DND-41 (cell line): ENCODE measurements around the gene PTPRG.

ENCODE experiments used
- EZH2 ChIP-seq: IDR thresholded peaks from 3 replicates; pipeline ENCODE4 v1.6.1; 2012; ENCODE audit warnings: borderline replicate concordance, low read depth, mild to moderate bottlenecking, moderate library complexity, low read length, inconsistent platforms; ENCODE audit not compliant: severe bottlenecking
- TF ChIP-seq, protein P1 (sequence below): IDR thresholded peaks from 2 replicates; pipeline ENCODE4 v1.5.1; 2012; ENCODE audit warnings: borderline replicate concordance, low read length, moderate library complexity, mild to moderate bottlenecking; ENCODE audit not compliant: poor library complexity, severe bottlenecking; ENCODE audit errors: extremely low read depth

DNA sequence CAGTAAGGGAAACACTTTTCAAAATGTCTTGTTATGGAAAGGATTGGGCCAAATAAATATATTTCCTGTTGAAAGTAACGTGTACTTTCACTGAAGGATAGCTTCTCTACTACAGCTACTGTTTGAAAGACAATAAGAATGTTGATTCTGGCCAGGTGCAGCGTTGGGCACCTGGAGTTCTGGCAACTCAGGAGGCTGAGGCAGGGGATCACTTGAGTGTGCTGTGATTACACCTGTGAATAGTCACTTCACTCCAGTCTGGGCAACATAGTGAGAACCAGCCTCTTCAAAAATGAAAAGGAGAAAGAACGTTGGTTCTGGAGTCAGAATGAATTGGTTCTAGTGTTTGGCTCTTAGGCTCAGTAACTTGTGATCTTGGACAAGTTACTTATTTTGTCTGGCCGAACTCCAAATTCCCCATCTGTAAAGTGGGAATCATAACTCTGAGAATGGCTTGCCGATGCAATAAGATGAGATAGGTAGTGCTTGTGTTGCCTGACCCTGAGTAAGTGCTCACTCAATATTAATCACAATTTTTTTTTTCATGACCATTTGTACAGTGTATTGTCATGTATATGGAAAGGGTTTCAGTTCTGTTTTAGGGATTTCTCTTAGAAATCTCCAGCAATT lies 310.8 kb downstream of the PTPRG start:
- TF ChIP-seq, protein P1, sequence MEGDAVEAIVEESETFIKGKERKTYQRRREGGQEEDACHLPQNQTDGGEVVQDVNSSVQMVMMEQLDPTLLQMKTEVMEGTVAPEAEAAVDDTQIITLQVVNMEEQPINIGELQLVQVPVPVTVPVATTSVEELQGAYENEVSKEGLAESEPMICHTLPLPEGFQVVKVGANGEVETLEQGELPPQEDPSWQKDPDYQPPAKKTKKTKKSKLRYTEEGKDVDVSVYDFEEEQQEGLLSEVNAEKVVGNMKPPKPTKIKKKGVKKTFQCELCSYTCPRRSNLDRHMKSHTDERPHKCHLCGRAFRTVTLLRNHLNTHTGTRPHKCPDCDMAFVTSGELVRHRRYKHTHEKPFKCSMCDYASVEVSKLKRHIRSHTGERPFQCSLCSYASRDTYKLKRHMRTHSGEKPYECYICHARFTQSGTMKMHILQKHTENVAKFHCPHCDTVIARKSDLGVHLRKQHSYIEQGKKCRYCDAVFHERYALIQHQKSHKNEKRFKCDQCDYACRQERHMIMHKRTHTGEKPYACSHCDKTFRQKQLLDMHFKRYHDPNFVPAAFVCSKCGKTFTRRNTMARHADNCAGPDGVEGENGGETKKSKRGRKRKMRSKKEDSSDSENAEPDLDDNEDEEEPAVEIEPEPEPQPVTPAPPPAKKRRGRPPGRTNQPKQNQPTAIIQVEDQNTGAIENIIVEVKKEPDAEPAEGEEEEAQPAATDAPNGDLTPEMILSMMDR = no peak
- no peak for TF ChIP-seq EZH2
